K562 (cell line): ENCODE measurements around the gene DLGAP1. TPM values are rescaled to one million over a fixed set of nuclear protein-coding genes. Genes with fewer than 3 reads are reported as not detected.

Experiments
- BCOR ChIP-seq: fragments of 450-650 bp; IDR thresholded peaks from 2 replicates; pipeline ENCODE4 v1.6.1; 2016
- CBFB ChIP-seq: sonication (generic); formaldehyde crosslinking; IDR thresholded peaks from 2 replicates; pipeline ENCODE4 v1.4.0; 2020; ENCODE audit warnings: mild to moderate bottlenecking, missing genetic modification reagents
- CC2D1A ChIP-seq: fragments of 450-650 bp; IDR thresholded peaks from 2 replicates; pipeline ENCODE4 v1.6.1; 2017; ENCODE audit warnings: mild to moderate bottlenecking
- GATAD2A ChIP-seq: fragments of 450-650 bp; IDR thresholded peaks from 2 replicates; pipeline ENCODE4 v1.6.1; 2017
- HCFC1 ChIP-seq: IDR thresholded peaks from 2 replicates; pipeline ENCODE4 v1.6.1; 2012; ENCODE audit warnings: low read depth, low read length, improper control_type of control experiment
- KDM5B ChIP-seq: fragments of 200-600 bp; sonication (generic); IDR thresholded peaks from 2 replicates; pipeline ENCODE4 v1.6.1; 2012; ENCODE audit warnings: low read depth, mild to moderate bottlenecking, moderate library complexity, low read length, control low read depth, inconsistent platforms; ENCODE audit not compliant: insufficient replicate concordance
- MCM2 ChIP-seq: fragments of 450-650 bp; IDR thresholded peaks from 2 replicates; pipeline ENCODE4 v1.6.1; 2017; ENCODE audit warnings: low read depth, mild to moderate bottlenecking
- XRCC5 ChIP-seq: fragments of 200-400 bp; formaldehyde crosslinking; IDR thresholded peaks from 2 replicates; pipeline ENCODE4 v1.6.1; 2017; ENCODE audit warnings: low read depth, mild to moderate bottlenecking, low read length
- polyA plus RNA-seq, 8 experiments: library from polyadenylated mRNA; depleted of rRNA in 4 of 8; stranded (reverse) in 5 of 8; unstranded in 3 of 8; fragments of >200 nt; fragmentation: Nextera tagmentation in 2 of 8; fragmentation: Illumina TruSeq in 1 of 8; extraction: Ambion mirVana in 2 of 8; extraction: Trizol in 1 of 8; gene quantifications; 2 replicates each; pipeline versions ENCODE4 v1.2.1 to v1.2.3, GENCODE V29; 2011 to 2014; ENCODE audit warnings: inconsistent platforms in 1 of 8, missing spikeins in 1 of 8
- total RNA-seq, 7 experiments: library from RNA; depleted of rRNA in 6 of 7; stranded (reverse); fragments of >200 nt in 6 of 7; fragmentation: Illumina TruSeq in 2 of 7; extraction: Trizol in 2 of 7; gene quantifications; 2 replicates each; pipeline versions ENCODE4 v1.2.1 to v1.2.3, GENCODE V29; 2011 to 2021; ENCODE audit warnings: low replicate concordance in 1 of 7
- TF ChIP-seq, protein P1 (sequence below): fragments of 250-450 bp; sonication (Bioruptor Pico); IDR thresholded peaks from 2 replicates; pipeline ENCODE4 v1.4.0; 2020
- TF ChIP-seq, protein P2 (sequence below): sonication (generic); formaldehyde crosslinking; IDR thresholded peaks from 2 replicates; pipeline ENCODE4 v1.8.0; 2022; ENCODE audit warnings: missing genetic modification reagents, mild to moderate bottlenecking, borderline replicate concordance
- TF ChIP-seq, protein P3 (sequence below): fragments of 250-450 bp; sonication (Bioruptor Pico); IDR thresholded peaks from 2 replicates; pipeline ENCODE4 v1.5.1; 2021; ENCODE audit warnings: mild to moderate bottlenecking
- TF ChIP-seq, protein P4 (sequence below), 2 experiments: IDR thresholded peaks; 2 replicates each; pipeline ENCODE4 v1.6.1; 2012; ENCODE audit warnings: improper control_type of control experiment in 2 of 2, low read depth in 2 of 2, low read length in 2 of 2, borderline replicate concordance in 1 of 2

DLGAP1 gene
- total and polyA plus RNA-seq, 9 of the 15 experiments (the other 6 are each of a cell fraction or from before 2014, with no cell fraction given), result 0.04 to 0.22 (median 0.08) TPM

DNA sequence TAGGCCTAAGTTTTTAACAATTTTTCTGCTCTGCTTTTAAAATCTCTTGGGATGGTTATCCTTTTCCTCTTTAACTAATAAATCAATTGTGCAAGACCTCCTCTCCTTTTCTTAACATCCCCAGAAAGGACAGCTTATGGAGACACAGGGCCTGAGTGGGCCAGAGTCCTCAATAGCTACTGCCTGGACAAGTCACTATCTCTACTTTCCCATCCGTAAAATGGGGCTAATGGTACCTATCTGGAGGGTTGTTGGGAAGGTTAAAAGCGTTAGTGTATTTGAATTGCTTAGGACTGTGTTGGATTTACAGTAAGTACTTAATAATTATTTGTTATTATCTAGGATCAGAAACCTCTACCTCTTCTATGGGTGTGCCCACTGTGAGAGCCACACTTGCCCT, 945.1 kb downstream of the DLGAP1 start (continued):
- TF ChIP-seq, protein P1, sequence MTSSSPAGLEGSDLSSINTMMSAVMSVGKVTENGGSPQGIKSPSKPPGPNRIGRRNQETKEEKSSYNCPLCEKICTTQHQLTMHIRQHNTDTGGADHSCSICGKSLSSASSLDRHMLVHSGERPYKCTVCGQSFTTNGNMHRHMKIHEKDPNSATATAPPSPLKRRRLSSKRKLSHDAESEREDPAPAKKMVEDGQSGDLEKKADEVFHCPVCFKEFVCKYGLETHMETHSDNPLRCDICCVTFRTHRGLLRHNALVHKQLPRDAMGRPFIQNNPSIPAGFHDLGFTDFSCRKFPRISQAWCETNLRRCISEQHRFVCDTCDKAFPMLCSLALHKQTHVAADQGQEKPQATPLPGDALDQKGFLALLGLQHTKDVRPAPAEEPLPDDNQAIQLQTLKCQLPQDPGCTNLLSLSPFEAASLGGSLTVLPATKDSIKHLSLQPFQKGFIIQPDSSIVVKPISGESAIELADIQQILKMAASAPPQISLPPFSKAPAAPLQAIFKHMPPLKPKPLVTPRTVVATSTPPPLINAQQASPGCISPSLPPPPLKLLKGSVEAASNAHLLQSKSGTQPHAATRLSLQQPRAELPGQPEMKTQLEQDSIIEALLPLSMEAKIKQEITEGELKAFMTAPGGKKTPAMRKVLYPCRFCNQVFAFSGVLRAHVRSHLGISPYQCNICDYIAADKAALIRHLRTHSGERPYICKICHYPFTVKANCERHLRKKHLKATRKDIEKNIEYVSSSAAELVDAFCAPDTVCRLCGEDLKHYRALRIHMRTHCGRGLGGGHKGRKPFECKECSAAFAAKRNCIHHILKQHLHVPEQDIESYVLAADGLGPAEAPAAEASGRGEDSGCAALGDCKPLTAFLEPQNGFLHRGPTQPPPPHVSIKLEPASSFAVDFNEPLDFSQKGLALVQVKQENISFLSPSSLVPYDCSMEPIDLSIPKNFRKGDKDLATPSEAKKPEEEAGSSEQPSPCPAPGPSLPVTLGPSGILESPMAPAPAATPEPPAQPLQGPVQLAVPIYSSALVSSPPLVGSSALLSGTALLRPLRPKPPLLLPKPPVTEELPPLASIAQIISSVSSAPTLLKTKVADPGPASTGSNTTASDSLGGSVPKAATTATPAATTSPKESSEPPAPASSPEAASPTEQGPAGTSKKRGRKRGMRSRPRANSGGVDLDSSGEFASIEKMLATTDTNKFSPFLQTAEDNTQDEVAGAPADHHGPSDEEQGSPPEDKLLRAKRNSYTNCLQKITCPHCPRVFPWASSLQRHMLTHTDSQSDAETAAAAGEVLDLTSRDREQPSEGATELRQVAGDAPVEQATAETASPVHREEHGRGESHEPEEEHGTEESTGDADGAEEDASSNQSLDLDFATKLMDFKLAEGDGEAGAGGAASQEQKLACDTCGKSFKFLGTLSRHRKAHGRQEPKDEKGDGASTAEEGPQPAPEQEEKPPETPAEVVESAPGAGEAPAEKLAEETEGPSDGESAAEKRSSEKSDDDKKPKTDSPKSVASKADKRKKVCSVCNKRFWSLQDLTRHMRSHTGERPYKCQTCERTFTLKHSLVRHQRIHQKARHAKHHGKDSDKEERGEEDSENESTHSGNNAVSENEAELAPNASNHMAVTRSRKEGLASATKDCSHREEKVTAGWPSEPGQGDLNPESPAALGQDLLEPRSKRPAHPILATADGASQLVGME (CRISPR knock-in tag), result no peak
- TF ChIP-seq HCFC1, result no peak
- TF ChIP-seq XRCC5, result no peak
- no peak for TF ChIP-seq MCM2
- TF ChIP-seq GATAD2A, result no peak
- TF ChIP-seq BCOR, result peak; percentile 91
- TF ChIP-seq, protein P2, sequence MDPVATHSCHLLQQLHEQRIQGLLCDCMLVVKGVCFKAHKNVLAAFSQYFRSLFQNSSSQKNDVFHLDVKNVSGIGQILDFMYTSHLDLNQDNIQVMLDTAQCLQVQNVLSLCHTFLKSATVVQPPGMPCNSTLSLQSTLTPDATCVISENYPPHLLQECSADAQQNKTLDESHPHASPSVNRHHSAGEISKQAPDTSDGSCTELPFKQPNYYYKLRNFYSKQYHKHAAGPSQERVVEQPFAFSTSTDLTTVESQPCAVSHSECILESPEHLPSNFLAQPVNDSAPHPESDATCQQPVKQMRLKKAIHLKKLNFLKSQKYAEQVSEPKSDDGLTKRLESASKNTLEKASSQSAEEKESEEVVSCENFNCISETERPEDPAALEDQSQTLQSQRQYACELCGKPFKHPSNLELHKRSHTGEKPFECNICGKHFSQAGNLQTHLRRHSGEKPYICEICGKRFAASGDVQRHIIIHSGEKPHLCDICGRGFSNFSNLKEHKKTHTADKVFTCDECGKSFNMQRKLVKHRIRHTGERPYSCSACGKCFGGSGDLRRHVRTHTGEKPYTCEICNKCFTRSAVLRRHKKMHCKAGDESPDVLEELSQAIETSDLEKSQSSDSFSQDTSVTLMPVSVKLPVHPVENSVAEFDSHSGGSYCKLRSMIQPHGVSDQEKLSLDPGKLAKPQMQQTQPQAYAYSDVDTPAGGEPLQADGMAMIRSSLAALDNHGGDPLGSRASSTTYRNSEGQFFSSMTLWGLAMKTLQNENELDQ (CRISPR knock-in tag), result no peak
- TF ChIP-seq, protein P3, sequence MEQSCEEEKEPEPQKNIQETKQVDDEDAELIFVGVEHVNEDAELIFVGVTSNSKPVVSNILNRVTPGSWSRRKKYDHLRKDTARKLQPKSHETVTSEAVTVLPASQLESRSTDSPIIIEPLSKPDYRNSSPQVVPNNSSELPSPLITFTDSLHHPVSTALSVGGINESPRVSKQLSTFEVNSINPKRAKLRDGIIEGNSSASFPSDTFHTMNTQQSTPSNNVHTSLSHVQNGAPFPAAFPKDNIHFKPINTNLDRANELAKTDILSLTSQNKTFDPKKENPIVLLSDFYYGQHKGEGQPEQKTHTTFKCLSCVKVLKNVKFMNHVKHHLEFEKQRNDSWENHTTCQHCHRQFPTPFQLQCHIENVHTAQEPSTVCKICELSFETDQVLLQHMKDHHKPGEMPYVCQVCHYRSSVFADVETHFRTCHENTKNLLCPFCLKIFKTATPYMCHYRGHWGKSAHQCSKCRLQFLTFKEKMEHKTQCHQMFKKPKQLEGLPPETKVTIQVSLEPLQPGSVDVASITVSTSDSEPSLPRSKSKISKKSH (CRISPR knock-in tag), result no peak
- no peak for TF ChIP-seq KDM5B
- TF ChIP-seq, protein P4, sequence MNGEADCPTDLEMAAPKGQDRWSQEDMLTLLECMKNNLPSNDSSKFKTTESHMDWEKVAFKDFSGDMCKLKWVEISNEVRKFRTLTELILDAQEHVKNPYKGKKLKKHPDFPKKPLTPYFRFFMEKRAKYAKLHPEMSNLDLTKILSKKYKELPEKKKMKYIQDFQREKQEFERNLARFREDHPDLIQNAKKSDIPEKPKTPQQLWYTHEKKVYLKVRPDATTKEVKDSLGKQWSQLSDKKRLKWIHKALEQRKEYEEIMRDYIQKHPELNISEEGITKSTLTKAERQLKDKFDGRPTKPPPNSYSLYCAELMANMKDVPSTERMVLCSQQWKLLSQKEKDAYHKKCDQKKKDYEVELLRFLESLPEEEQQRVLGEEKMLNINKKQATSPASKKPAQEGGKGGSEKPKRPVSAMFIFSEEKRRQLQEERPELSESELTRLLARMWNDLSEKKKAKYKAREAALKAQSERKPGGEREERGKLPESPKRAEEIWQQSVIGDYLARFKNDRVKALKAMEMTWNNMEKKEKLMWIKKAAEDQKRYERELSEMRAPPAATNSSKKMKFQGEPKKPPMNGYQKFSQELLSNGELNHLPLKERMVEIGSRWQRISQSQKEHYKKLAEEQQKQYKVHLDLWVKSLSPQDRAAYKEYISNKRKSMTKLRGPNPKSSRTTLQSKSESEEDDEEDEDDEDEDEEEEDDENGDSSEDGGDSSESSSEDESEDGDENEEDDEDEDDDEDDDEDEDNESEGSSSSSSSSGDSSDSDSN (IDR thresholded peaks at IDR 0.05; ENCODE audit: borderline replicate concordance in 1 of 2, low read depth in 2 of 2, low read length in 2 of 2), result no peak
- TF ChIP-seq CC2D1A, result no peak
- no peak for TF ChIP-seq CBFB (CRISPR knock-in tag)
